GM10847 (cell line): Measurements from ENCODE around the gene FBXO8.

Source experiments
- POLR2A ChIP-seq: IDR thresholded peaks from 2 replicates; pipeline ENCODE4 v1.6.1; 2011; ENCODE audit not compliant: insufficient read length; ENCODE audit errors: extremely low read depth

Gene FBXO8

DNA sequence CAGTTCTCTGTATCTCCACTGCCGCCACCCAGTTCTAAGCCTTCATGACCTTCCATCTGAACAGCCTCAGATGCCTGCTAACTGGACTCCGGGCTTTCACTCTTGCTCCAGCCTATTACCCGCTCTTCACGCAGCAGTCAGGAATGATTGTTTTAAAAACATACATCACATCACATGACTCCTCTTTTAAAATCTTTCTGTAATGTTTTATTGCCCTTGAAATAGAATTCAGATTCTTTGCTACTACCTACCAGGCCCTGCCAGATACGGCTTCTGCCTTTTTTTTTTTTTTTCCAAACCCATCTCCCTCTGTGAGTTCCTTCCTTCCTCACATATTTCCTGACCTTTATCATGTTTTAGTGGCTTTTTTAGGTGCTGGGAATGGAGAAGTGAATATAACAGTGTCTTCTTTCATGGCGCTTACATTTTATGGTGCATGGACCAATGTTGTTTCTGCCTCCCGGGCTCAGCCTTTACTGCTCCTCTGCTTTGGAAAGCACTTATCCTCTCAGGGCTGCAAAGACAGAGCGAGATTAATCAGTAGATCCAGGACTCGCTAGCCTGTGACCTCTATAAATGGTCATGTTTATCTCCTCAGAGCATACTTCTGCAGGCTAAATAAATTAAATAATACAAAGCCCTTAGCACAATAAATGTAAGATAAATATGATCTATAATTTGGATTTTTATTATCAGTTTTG is 58.0 kb downstream of the FBXO8 start:
- TF ChIP-seq POLR2A: no peak

DNA sequence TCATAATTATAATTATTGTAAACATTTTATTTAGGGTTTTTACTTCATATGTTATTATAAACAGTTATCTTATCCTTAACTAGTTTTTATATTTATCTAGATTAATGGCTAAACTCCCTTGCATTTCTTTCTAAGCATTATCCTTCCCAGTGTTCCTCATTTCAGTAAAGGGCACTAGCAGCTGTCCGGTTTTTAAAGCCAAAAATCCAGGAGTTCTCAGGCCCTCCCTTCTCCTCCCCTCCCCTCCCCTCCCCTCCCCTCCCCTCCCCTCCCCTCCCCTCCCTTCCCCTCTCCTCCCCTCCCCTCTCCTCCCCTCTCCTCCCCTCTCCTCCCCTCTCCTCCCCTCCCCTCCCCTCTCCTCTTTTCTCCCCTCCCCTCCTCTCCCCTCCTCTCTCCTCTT is 58.9 kb downstream of the FBXO8 start:
- no peak for TF ChIP-seq POLR2A

DNA sequence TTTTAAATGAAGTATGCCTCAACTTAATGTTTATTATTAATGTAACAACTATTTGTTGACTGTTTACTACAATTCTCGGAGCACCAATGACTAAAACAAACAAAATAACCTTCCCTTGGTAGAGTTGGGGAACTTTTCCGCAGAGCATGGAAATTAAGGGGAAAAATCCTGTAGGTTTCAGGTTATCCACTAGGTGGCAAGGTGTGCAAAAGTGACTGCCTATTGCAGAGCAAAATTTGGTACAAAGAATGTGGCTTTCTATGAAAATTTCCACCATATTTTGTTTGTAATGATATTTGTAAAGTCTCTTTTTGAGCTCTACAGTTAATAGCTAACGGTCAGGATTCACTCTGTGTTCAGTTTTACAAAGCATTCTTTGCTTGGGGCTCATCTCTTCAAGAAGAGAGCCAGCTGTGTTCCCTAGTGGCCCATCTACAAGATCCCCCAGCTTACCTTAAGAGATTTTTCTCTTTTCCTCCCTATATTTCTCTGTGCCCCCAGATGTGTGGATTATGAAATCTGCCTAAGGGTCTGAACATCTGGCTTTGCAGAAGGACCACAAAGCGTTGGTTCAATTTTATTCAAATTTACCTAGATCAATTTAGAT is 61.1 kb downstream of the FBXO8 start:
- TF ChIP-seq POLR2A: no peak

DNA sequence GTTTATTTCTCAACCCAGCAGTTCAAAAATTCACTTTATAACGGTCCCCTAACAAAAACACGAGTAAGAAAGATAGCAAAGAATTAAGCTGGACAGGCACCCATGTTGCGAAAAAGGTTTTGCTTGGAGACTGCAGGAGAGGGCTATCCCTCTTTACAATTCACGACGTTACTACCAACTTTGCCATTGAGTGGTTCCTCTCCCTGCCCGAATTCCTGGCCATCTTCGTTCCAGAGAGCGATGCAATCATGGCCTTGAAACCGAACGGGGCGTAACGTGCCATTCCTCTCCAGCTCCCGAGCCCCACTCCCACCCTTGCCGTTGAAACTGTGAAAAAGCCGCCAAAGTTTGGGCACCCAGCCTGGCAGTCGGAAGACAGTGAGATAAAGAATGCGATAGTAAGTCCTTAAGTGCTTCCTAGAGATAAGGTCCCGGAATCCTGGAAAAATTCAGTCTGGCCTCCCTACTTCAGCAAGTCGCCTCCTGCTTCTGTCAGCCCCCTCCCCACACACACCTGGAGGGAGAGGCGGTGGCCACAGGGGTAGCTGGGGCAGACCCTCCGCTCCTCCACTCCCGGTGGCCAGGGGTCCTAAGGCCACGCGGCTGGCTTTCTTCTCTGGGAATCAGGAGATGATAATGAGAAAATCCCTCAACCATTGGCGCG is 65.2 kb downstream of the FBXO8 start:
- no peak for TF ChIP-seq POLR2A

DNA sequence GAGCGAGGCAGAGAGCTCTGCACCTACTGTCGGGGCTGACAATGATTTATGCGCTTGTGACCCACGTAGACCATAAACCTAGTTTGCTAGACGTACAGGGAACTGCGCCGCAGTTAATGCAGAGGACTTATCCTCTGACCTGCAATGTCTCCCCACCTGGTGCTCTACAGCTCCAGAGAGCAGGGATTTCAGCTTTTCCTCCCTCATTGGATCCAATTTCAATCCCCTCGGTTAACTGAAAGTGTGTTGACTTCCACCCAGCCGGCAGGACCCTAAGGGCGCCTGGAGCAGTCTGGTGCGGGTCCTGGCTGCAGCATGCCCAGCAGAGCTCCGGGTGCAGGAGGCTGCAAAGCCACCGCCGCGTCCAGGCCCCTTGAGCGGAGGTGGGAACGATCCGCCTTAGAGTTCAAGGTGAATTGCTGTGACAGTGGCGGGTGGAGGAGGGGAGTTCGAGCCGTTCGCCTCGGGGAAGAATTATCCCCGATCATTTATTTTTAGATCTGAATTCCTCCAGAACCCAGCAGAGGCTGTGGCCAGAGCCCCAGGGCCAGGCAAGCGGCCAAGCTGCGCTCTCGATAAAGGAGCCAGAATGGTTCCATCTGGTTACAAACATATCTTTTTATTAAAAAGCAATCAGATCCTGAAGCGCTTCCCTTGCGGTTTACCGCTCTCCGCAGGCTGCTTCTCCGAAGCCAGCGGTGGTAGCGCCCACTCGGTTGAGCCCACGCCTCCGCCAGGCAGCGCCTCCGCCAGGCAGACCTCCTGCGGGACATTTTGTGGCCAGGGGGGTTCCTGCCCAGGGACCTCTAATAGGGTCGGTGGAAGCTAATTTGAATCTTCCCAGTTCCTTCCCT is 66.0 kb downstream of the FBXO8 start:
- no peak for TF ChIP-seq POLR2A

DNA sequence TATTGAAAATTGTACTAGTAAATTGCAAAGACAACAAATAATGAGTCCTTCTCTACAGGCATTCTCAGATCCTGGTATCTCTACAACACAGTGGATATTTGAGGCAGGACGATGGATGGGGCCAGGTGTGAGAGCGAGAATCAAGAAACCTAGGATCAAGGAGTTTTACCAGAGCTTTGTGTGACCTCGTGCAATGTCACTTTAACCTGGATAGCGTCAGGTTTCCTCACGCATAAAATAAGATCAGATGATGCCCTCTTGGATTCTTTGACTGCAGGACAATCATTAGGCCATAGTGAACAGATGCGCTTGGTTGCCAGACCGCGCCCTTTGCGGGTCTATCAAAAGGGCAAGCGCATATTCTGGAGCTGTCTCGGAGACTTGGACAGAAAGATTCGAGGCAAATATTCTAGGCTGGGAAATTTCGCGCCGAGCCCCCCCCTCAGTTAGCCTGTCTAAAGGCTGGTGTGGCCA is 66.6 kb downstream of the FBXO8 start:
- no peak for TF ChIP-seq POLR2A

DNA sequence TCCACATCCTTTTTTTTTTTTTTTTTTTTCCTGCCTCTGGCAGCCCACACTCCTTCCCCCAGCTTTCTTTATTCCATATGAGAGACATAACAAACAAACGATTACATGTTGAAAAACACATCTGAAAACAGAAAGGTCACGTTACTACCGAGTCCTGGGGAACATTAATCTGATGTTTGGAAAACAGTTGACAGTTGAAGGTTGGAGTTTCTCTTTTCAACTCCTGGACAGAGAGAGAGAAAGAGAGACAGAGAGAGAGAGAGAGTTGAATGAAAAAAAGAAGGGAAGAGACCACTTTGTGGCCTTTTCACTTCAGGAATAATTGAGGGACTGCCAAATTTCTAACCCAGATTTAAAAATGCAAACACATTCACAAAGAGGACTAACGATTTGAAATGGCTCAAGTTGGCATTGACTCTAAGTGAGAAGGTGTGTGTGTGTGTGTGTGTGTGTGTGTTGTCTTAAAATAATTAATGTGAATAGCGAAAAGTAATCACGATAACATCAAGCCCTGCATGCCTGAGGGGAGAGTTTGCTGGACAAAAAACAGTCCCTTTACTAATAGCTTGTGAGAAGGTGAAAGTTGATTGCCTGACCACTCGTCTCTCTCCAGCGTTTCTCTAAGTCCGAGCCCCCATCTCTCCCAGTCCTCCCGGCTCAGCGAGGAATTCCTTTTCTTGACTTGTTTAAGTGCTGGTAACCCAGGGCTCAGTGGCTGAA is 67.3 kb downstream of the FBXO8 start:
- no peak for TF ChIP-seq POLR2A

DNA sequence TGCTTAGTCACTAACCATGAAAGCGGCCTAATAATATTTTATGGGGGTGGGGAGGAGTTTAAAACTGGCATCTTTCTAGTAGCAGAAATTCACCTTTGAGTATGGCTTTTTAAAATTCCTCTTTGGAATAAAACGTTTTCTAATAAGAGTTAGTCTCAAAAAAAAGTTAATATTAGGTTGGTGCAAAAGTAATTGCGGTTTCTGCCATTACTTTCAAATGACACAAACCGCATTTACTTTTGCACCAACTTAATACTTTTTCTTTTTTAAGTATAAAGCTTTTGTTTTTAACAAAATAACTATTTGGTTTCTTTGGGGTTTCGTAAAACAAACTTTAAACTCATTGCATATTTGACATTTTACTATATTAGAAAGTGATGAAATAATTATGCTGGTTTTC is 68.4 kb downstream of the FBXO8 start:
- TF ChIP-seq POLR2A: no peak

DNA sequence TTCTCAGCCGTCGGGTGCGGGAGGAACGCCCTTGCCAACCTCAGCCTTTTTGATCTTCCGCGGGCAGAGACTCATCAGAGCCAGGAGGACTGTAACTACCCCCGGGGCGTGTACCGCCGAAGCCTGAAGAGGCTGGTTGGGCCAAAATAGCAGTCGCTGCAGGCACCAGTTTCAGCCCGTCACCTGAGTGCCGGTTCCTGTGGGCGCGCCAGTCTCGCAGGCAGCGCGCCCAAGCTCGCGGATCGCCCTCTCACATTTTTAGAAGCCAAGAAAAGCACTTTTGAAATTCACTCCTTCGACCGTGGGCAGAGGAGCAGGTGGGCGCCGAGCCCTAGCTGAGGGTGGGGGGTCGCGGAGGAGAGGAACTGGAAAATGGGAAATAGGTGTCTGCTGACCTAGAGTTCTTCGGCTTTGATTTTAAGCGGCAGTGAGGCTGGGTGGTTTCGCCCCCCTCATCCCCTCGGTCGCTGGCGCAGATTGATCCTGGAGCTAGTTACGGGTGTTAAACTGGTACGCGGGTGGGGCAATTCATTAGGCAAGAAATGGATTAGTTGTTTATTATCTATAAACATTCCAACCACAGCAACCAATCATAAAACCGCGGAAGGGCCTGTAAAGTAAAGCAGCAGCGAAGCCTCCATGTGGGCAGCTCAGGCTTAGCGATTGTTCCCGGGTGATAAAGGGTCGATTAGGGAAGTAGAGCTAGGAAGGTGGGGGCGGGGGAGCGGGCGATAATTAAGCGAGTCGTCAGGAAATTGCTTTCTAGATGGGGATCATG is 69.2 kb downstream of the FBXO8 start:
- TF ChIP-seq POLR2A: no peak

DNA sequence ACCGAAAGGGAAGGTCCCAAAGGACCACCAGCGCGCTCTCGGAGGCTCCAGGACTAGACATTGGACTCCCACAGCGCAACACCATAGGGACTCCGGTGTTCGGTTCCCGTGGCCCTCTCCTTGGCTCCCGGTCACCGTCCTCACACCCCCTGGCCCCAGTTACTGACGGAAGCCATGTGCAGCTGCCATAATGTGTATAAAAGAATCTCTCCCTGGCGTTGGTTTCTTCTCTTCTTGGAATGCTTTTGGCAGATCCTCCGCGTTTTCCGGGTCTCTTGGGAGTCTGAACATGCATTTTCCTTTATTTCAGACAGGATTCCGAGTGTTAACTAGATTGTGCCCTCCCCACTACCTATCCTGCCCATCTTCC is 69.8 kb downstream of the FBXO8 start:
- no peak for TF ChIP-seq POLR2A

DNA sequence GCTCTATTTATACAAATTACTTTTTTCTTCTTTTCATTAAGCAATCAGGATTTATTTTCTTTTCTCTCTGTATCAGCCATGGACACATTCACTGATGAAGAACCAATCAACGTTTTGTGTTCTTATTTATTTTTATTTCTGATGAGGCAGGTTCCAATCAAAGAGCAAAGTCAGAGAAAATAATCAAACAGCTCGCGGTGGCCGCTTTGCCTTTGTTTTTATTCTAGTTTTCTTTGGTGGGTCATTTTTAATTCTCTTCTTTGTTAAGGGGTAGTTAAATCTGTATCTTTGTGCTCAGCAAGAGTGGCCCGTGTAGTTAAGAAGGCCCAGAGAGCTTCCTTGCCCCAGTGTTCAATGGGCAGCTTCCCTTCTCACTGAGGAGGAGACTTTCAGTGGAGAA is 71.4 kb downstream of the FBXO8 start:
- TF ChIP-seq POLR2A: no peak

DNA sequence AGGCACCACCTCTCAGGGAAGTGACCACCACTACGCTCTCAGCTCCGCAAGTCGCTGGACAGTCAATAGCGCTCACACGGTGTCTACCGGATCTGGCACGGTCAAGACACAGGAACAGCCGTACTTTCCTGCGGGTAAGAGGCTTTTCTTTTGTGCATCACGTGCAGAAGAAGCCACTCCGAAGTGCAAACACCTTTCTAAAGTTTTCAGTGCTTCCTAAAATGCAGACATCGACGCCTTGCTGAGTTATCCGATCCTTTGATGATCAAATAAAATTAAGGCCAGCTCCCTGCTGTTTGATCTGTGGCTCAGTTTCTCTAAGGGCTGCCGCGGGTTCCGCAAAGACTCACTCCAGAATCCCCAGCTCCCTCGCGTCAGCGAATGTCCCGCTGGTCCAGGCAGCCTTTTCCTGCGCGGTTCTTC is 71.8 kb downstream of the FBXO8 start:
- TF ChIP-seq POLR2A: no peak

DNA sequence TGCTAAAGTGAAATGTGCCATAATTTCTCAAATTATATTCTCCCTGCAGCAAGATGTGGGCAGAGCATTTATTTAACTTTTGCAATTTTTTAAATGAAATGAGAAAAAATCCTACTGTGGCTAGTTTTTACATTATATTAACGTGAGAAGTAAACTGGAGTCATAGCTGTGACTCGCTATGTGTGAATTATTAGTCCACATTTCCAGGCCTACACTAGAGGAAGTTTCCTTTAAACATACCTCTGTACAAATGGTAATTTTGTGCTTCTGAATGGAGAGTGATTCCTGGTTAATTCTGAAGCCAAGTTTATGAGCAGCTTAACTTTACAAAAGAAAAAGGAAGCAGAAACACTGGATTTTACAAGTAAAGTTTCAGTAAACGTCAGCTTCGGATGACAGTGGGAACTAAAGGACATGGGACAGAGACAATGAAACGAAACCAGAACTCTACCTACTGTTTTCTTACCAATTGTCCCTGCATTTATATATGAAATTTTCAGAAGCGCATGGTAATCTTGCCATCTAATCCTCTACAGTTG is 72.4 kb downstream of the FBXO8 start:
- TF ChIP-seq POLR2A: no peak

DNA sequence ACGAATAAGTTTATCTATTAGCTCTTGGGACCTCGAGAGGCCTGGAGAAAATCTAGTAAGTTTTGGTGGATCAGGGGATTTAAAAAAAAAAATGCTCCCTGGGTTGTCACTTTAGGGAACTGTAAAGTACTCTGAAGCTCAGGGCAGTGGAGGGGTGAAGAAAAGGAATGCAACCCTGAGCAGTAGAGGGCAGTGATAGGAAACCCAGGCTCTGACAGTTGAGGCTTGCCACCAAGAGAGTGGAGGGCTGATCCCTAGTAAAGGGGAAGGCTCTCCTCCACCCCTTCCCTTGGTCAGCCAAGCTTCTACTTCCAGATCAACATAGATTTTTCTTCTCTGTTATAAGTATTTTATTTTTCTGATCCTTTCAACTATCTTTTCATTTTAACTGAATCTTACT is 73.1 kb downstream of the FBXO8 start:
- no peak for TF ChIP-seq POLR2A
